Adrenal gland (tissue), 5 donors: Measurements from ENCODE around the gene KLK3.

ENCODE experiments used
- POLR2A ChIP-seq, 2 donors: fragments of 450-650 bp; IDR thresholded peaks; one replicate each; pipeline ENCODE4 v1.6.1; 2017; ENCODE audit warnings: antibody characterized with exemption in 2 of 2, mild to moderate bottlenecking in 2 of 2, moderate library complexity in 1 of 2
- TF ChIP-seq, protein P1 (sequence below), 6 experiments: fragments of 450-650 bp in 4 of 6; fragments of 200-600 bp in 2 of 6; sonication (generic) in 1 of 6; IDR thresholded peaks; 1 replicate in 5 of 6; 2 replicates in 1 of 6; pipeline versions ENCODE4 v1.5.1 to v1.8.0; 2016 to 2021; ENCODE audit warnings: antibody characterized with exemption in 6 of 6, mild to moderate bottlenecking in 2 of 6, moderate library complexity in 1 of 6
- donor health status: DM: no; HTN: no; CAD: no.

DNA sequence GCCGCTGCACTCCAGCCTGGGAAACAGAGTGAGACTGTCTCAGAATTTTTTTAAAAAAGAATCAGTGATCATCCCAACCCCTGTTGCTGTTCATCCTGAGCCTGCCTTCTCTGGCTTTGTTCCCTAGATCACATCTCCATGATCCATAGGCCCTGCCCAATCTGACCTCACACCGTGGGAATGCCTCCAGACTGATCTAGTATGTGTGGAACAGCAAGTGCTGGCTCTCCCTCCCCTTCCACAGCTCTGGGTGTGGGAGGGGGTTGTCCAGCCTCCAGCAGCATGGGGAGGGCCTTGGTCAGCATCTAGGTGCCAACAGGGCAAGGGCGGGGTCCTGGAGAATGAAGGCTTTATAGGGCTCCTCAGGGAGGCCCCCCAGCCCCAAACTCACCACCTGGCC lies 18.3 kb downstream of the KLK3 start, which contains the start of gene KLK2:
- TF ChIP-seq, protein P1, sequence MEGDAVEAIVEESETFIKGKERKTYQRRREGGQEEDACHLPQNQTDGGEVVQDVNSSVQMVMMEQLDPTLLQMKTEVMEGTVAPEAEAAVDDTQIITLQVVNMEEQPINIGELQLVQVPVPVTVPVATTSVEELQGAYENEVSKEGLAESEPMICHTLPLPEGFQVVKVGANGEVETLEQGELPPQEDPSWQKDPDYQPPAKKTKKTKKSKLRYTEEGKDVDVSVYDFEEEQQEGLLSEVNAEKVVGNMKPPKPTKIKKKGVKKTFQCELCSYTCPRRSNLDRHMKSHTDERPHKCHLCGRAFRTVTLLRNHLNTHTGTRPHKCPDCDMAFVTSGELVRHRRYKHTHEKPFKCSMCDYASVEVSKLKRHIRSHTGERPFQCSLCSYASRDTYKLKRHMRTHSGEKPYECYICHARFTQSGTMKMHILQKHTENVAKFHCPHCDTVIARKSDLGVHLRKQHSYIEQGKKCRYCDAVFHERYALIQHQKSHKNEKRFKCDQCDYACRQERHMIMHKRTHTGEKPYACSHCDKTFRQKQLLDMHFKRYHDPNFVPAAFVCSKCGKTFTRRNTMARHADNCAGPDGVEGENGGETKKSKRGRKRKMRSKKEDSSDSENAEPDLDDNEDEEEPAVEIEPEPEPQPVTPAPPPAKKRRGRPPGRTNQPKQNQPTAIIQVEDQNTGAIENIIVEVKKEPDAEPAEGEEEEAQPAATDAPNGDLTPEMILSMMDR (IDR thresholded peaks at IDR 0.05) = no peak
- no peak for TF ChIP-seq POLR2A (IDR thresholded peaks at IDR 0.05)
